Breast epithelium (tissue), 3 donors: ENCODE results near the gene UGT1A4.

ENCODE experiments used
- POLR2AphosphoS5 ChIP-seq, 3 donors: sonication (generic); formaldehyde crosslinking; IDR thresholded peaks; one replicate each; pipeline ENCODE4 v1.6.1; 2017; ENCODE audit warnings: antibody characterized with exemption in 3 of 3
- TF ChIP-seq, protein P1 (sequence below), 3 donors: fragments of 450-650 bp; IDR thresholded peaks; one replicate each; pipeline ENCODE4 v1.5.1; 2016 to 2017; ENCODE audit warnings: antibody characterized with exemption in 3 of 3, mild to moderate bottlenecking in 3 of 3, moderate library complexity in 3 of 3

DNA sequence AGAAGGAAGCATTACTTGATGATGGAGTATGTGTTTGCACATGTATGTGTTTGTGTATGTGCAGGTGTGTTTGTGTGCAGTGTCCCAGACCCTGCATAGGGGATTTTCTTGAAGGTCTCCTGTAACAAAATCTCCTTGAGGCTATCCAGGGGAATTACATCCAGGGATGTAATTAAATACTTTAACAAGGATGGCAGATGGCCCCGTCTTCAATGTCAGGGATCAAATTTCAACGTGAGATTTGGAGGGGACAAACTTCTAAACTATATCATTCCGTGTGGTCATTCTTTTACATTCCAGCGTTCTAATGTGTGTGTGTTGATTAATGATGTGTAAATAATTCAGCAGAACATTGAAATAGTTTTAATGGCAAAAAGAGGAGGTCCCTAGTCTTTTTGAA is 43.5 kb upstream of the UGT1A4 start:
- TF ChIP-seq, protein P1, sequence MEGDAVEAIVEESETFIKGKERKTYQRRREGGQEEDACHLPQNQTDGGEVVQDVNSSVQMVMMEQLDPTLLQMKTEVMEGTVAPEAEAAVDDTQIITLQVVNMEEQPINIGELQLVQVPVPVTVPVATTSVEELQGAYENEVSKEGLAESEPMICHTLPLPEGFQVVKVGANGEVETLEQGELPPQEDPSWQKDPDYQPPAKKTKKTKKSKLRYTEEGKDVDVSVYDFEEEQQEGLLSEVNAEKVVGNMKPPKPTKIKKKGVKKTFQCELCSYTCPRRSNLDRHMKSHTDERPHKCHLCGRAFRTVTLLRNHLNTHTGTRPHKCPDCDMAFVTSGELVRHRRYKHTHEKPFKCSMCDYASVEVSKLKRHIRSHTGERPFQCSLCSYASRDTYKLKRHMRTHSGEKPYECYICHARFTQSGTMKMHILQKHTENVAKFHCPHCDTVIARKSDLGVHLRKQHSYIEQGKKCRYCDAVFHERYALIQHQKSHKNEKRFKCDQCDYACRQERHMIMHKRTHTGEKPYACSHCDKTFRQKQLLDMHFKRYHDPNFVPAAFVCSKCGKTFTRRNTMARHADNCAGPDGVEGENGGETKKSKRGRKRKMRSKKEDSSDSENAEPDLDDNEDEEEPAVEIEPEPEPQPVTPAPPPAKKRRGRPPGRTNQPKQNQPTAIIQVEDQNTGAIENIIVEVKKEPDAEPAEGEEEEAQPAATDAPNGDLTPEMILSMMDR (IDR thresholded peaks at IDR 0.05): no peak
- no peak for TF ChIP-seq POLR2AphosphoS5 (IDR thresholded peaks at IDR 0.05)
